Lower leg skin (tissue), 3 donors: ENCODE measurements around the gene EDN3.

Experiments
- CTCF ChIP-seq, 3 donors: fragments of 450-650 bp; IDR thresholded peaks; one replicate each; pipeline ENCODE4 v1.5.1; 2016; ENCODE audit warnings: antibody characterized with exemption in 3 of 3, mild to moderate bottlenecking in 3 of 3, moderate library complexity in 2 of 3
- POLR2A ChIP-seq, 2 donors: fragments of 450-650 bp; IDR thresholded peaks; one replicate each; pipeline ENCODE4 v1.6.1; 2016 to 2017; ENCODE audit warnings: antibody characterized with exemption in 2 of 2, mild to moderate bottlenecking in 1 of 2, moderate library complexity in 1 of 2

DNA sequence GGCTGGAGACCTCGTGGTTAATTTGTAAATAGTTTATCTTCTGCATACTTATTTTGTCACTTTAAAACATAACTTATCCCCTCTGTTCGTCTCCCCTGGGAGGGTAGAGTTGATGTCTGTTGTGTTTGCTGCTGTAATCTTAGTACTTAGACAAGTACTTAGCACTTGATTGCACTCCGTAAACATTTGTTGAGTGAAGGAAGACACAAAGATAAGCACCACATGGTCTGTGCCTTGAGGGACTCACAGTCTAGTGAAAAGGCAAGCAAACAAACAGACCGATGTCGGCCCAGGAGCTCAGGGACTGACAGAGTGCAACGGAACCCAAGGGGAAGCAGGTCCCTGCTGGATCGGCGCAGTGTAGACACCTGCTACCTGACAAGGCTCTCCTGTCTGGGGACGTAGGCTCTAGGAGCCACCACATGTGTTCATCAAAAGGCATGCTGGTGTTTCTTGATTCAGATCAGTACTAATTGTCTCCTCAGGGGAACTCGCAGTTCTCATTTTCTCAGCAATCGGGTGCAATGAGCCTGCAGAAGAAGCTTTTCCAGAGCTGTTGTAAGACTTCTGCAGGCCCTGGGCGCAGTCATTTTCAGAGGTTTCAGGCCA, 31.4 kb downstream of the EDN3 start:
- TF ChIP-seq CTCF (IDR thresholded peaks at IDR 0.05): no peak
- no peak for TF ChIP-seq POLR2A (IDR thresholded peaks at IDR 0.05)
